PC-9 (cell line): ENCODE measurements around the gene GAL3ST2. TPM values are rescaled to one million over a fixed set of nuclear protein-coding genes. Genes with fewer than 3 reads are reported as not detected.

Source experiments
- BruUV-seq: library from RNA; stranded (reverse); fragments of 400-500 nt; replicated peaks from 2 replicates; lab custom pipeline; 2021; lab: Mats Ljungman, UMichigan
- CTCF ChIA-PET: fragments of 300-600 bp; sonication (Branson Sonifier 250); formaldehyde crosslinking; loops from one replicate; lab custom pipeline; 2022; ENCODE audit warnings: antibody characterized with exemption; lab: Charles Lee
- POLR2A ChIA-PET: fragments of 300-600 bp; sonication (Branson Sonifier 250); formaldehyde crosslinking; loops from one replicate; lab custom pipeline; 2022; ENCODE audit warnings: antibody characterized with exemption; ENCODE audit not compliant: unreplicated experiment; lab: Charles Lee
- DNase-seq, 2 experiments: peaks; one replicate each; pipeline versions ENCODE4 v3.0.0 to v3.0.0-alpha.2; 2015 to 2022; ENCODE audit warnings: mixed read lengths in 1 of 2
- H2AFZ ChIP-seq: fragments of 200-600 bp; sonication (generic); 2 replicates; pipeline ENCODE4 v1.8.1; 2017; ENCODE audit warnings: antibody characterized with exemption
- H3F3A ChIP-seq: fragments of 200-600 bp; sonication (generic); 2 replicates; pipeline ENCODE4 v1.8.1; 2017; ENCODE audit warnings: antibody characterized with exemption, mild to moderate bottlenecking, low read depth; ENCODE audit not compliant: insufficient read depth
- H3K27ac ChIP-seq: fragments of 200-600 bp; sonication (generic); 2 replicates; pipeline ENCODE4 v1.6.1; 2016; ENCODE audit warnings: mixed run types
- H3K27me3 ChIP-seq: fragments of 200-600 bp; sonication (generic); 2 replicates; pipeline ENCODE4 v1.6.1; 2016; ENCODE audit warnings: low read depth, mixed run types; ENCODE audit not compliant: insufficient read depth
- H3K36me3 ChIP-seq: fragments of 200-600 bp; sonication (generic); 2 replicates; pipeline ENCODE4 v1.6.1; 2016; ENCODE audit warnings: low read depth, mixed run types
- H3K4me1 ChIP-seq: fragments of 200-600 bp; sonication (generic); replicated peaks from 2 replicates; pipeline ENCODE4 v1.6.1; 2016; ENCODE audit warnings: mixed run types; ENCODE audit not compliant: insufficient read depth
- H3K4me2 ChIP-seq: fragments of 200-600 bp; sonication (generic); 2 replicates; pipeline ENCODE4 v1.6.1; 2017; ENCODE audit warnings: mixed run types
- H3K4me3 ChIP-seq: fragments of 200-600 bp; sonication (generic); 2 replicates; pipeline ENCODE4 v1.6.1; 2016; ENCODE audit warnings: mixed run types
- H3K79me2 ChIP-seq: fragments of 200-600 bp; sonication (generic); 2 replicates; pipeline ENCODE4 v1.6.1; 2017; ENCODE audit warnings: low read depth, mixed run types
- H3K9me2 ChIP-seq: fragments of 200-600 bp; sonication (generic); 2 replicates; pipeline ENCODE4 v1.8.1; 2017; ENCODE audit warnings: mild to moderate bottlenecking; ENCODE audit not compliant: insufficient read depth
- H3K9me3 ChIP-seq: fragments of 200-600 bp; sonication (generic); 2 replicates; pipeline ENCODE4 v1.8.1; 2016; ENCODE audit warnings: low read depth; ENCODE audit not compliant: insufficient read depth
- H4K20me1 ChIP-seq: fragments of 200-600 bp; sonication (generic); 2 replicates; pipeline ENCODE4 v1.8.1; 2017; ENCODE audit not compliant: insufficient read depth
- EZH2 ChIP-seq: fragments of 200-600 bp; sonication (generic); IDR thresholded peaks from 2 replicates; pipeline ENCODE4 v1.8.0; 2017; ENCODE audit warnings: antibody characterized with exemption, low read depth
- intact Hi-C: fragments of 100-400 bp; cut with micrococcal nuclease; formaldehyde crosslinking; loops from one replicate; pipeline ENCODE4 v1.10.0; 2022; ENCODE audit not compliant: unreplicated experiment
- total RNA-seq: library from RNA; stranded (reverse); gene quantifications from 2 replicates; pipeline ENCODE4 v1.2.3, GENCODE V29; 2021
- TF ChIP-seq, protein P1 (sequence below): fragments of 200-600 bp; sonication (generic); conservative IDR thresholded peaks from 2 replicates; pipeline ENCODE4 v1.6.1; 2017; ENCODE audit warnings: mixed run types, antibody characterized with exemption, mild to moderate bottlenecking, moderate library complexity

GAL3ST2 gene
- total RNA-seq, 1 experiment from 2014 or later = 3.9 TPM

DNA sequence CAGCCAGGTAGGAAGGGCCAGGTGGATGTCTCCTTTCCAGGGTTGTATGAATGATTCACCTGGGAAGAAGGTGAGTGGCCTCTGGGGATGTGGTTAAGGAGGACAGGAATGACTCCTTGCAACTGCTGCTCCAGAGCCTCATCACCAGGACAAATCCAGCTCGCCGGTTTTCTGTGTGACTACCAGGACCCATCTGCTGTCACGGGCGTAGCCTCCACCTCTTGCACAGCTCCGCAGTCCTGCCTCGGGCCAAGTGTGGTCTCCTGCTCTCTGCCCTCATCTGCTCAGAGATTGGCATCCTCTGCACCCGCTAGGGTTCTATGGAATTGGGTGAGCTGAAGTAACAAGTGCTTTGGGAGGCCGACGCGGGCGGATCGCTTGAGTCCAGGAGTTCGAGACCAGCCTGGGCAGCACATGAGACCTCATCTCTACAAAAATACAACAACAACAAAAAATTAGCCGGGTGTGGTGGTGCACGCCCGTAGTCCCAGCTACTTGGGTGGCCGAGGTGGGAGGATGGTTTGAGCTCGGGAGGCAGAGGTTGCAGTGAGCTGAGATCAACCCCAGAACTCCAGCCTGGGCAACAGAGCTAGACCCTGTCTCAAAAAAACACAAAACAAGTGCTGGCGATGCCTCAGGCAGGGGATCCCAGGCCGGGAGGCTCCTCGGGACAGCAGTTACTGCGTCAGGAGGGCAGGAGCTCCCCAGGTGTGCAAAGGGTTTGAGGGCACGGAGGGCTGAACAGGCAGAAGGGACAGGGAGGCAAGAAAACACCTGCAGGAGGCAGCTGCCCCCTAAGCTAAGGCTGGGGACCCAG is 43.0 kb upstream of the GAL3ST2 start:
- intact Hi-C loops = loop anchor here (1.0 to 10.0 kb wide), 3 partner anchors 31 to 377 kb away; partner anchors contain the start of genes FARP2 and ING5

DNA sequence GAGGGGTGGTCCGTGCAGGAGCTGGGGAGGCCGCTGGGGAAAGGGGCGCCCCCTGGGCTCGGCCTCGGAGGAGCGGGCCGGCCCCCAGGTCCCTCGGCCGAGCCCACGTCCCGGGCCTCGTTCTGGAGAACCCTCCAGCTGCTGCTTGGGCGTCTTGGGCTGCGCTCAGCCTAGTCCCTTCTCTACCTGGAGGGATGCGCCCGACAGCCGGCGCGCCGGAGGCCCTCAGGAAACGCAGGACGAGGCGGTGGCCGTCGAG is 42.5 kb upstream of the GAL3ST2 start:
- no peaks in the 10 kb centered on the region for H3K27me3 ChIP-seq
- H3K9me3 ChIP-seq = no peaks in the 10 kb centered on the region
- CTCF ChIA-PET = interaction anchor here (0.6 to 1.4 kb wide), 4 partner anchors 16 to 217 kb away, joined by 3 to 12 read pairs (median 4); no protein-coding TSS in a partner anchor
- no peak for DNase-seq
- peak overlapping the region; percentile 37; the same call in 1 of the 2 replicates for H3K4me3 ChIP-seq
- POLR2A ChIA-PET = interaction anchor here (0.7 to 0.9 kb wide), 3 partner anchors 33 to 579 kb away, joined by 3 to 7 read pairs (median 5); partner anchors contain the start of genes DTYMK and ING5
- H3K27ac ChIP-seq = no peak overlapping the region
- BruUV-seq = no TSS peak
- peak overlapping the region; percentile 74; the same call in 1 of the 2 replicates for H2AFZ ChIP-seq
- H3F3A ChIP-seq = peaks cover 25% of the 10 kb centered on the region
- TF ChIP-seq EZH2 = no peak
- TF ChIP-seq, protein P1, sequence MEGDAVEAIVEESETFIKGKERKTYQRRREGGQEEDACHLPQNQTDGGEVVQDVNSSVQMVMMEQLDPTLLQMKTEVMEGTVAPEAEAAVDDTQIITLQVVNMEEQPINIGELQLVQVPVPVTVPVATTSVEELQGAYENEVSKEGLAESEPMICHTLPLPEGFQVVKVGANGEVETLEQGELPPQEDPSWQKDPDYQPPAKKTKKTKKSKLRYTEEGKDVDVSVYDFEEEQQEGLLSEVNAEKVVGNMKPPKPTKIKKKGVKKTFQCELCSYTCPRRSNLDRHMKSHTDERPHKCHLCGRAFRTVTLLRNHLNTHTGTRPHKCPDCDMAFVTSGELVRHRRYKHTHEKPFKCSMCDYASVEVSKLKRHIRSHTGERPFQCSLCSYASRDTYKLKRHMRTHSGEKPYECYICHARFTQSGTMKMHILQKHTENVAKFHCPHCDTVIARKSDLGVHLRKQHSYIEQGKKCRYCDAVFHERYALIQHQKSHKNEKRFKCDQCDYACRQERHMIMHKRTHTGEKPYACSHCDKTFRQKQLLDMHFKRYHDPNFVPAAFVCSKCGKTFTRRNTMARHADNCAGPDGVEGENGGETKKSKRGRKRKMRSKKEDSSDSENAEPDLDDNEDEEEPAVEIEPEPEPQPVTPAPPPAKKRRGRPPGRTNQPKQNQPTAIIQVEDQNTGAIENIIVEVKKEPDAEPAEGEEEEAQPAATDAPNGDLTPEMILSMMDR = no peak
- peaks cover 13% of the 10 kb centered on the region; the same call in 1 of the 2 replicates for H4K20me1 ChIP-seq
- intact Hi-C loops = loop anchor here (1.0 to 10.0 kb wide), 2 partner anchors 32 to 141 kb away; partner anchors contain the start of gene ING5
- peaks cover 17% of the 10 kb centered on the region; the same call in 1 of the 2 replicates for H3K79me2 ChIP-seq
- H3K9me2 ChIP-seq = no peaks in the 10 kb centered on the region
- H3K4me1 ChIP-seq = peaks cover 16% of the 10 kb centered on the region
- H3K4me2 ChIP-seq = peak overlapping the region; percentile 71
- no peaks in the 10 kb centered on the region; the same call in 1 of the 2 replicates for H3K36me3 ChIP-seq

More for the DNA sequence above, 43.0 kb upstream of the GAL3ST2 start:
- Histone ChIP-seq H3K4me1 (peaks cover 16% of the 10 kb centered on the region), H3K79me2 (peaks cover 17% of the 10 kb centered on the region; the same call in 1 of the 2 replicates), H2AFZ (peak overlapping the region; percentile 74; the same call in 1 of the 2 replicates), H3K27me3 (no peaks in the 10 kb centered on the region), H3K4me3 (peak overlapping the region; percentile 37; the same call in 1 of the 2 replicates), H3K9me3 (no peaks in the 10 kb centered on the region), H3F3A (peaks cover 25% of the 10 kb centered on the region), H3K9me2 (no peaks in the 10 kb centered on the region), H3K36me3 (no peaks in the 10 kb centered on the region; the same call in 1 of the 2 replicates), H3K4me2 (peak overlapping the region; percentile 71), H3K27ac (no peak overlapping the region), H4K20me1 (peaks cover 13% of the 10 kb centered on the region; the same call in 1 of the 2 replicates)
- CTCF ChIA-PET = interaction anchor here (0.6 to 1.4 kb wide), 4 partner anchors 15 to 218 kb away, joined by 3 to 12 read pairs (median 4); no protein-coding TSS in a partner anchor
- TF ChIP-seq EZH2 = no peak
- TF ChIP-seq, protein P1 = no peak
- BruUV-seq = no TSS peak
- peak; percentile 15 to 69 for DNase-seq
- POLR2A ChIA-PET = interaction anchor here (0.9 kb wide), 2 partner anchors 32 to 47 kb away, joined by 5 to 7 read pairs; partner anchors contain the start of genes DTYMK and ING5
